Fibroblast of upper back skin (primary cell): ENCODE measurements around the gene RDH13.
"Not testable (repeated sequence)": the region's sequence is repeated elsewhere in the genome, so short reads cannot be mapped to it uniquely, and the experiment has no call there.

ENCODE experiments used
- DNase-seq: peaks from one replicate; pipeline ENCODE4 v3.0.0-alpha.2; 2013

The RDH13 gene

DNA sequence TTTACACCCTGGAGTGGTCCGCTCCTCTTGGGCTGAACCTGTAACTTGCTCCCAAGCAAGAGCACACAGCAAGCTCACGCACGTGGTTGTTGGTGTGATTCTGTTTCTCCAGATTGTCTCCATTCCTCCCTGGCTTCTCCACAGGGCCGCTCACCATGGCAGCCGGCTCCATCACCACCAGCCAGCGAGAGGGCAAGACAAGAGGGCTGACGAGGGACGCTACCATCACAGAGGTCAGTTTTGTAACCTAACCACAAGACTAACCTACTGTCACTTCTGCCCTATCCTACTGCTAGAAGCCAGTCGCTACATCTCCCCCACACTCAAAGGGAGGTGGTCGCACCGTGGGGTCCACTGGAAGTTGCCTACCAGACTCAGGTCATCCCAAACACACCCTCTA is 20.3 kb downstream of the RDH13 start:
- no peak for DNase-seq

DNA sequence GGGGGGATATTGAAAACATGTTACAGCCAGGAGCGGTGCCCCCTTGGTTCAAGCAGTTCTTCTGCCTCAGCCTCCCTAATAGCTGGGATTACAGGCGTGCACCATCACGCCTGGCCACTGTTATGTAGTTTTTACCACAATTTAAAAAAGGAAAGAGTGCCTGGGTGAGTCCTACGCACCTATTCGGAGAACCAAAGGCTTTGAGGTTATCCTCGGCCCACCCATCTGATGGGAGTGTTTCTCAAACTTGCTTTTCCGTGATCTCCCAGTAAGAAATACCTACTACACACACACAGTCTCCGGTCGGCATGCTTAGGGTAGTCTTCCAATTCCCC is 20.6 kb downstream of the RDH13 start:
- no peak for DNase-seq

DNA sequence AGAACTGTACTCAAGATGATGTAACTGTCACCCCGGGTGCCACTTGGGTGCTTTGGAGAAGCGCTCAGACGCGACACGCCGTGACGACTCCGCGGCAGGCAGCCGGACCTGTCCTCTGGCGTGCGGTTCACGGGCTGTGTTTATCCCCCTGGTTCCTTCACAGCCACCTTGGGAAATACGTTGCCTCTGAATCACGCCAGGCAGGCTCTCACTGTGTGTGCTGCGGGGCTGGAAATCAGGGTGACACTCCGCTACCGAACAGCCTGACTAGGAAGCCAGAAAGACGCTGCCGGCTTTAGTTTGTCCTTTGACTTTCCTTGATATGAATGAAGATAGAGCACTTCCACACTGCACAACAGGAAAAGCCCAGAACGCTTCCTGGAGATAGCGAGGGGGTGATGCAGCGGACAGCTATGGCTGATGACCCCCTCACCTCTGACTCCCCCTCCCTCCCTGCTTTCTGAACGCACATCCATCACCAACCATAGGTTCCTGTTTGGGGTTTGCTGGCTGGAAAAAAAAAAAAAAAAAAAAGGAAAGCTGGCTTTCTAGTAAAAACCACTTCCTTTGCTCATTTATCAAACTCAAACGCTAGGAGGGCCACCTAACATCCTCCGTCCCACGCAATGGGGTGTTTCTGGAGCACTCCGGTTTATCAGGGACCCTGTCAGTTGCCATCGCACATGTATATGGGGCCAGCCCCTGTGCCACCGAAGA is 21.2 kb downstream of the RDH13 start:
- DNase-seq = no peak

DNA sequence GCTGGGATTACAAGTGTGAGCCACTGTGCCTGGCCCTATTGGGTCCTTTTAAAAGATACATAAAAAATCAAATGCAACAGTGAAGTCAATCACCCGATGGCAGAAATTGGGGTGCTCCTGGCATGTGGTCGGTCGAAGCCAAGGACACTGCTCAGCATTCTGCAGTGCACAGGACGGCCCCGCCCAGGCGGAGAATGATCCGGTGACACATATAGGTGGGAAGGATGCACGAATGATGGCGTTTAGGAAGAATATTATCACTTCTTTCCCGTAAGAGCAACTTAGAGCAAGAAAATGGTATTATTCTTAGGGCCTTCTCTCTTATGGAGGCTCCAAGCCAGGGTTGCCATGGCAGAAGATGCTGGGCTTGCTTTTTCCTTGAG is 21.7 kb downstream of the RDH13 start:
- DNase-seq = no peak

DNA sequence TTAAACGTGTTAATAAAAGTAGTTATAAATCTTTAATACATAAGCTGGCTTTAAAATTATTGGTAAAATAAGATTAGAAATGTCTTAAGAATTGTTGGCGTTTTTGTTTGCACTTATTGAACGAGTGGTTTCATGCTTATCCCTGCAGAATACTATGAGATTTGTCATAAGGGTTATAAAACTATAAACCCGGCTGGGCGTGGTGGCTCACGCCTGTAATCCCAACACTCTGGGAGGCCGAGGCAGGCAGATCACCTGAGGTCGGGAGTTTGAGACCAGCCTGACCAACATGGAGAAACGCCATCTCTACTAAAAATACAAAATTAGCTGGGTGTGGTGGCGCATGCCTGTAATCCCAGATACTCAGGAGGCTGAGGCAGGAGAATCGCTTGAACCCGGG is 22.3 kb downstream of the RDH13 start:
- DNase-seq = not testable (repeated sequence)

DNA sequence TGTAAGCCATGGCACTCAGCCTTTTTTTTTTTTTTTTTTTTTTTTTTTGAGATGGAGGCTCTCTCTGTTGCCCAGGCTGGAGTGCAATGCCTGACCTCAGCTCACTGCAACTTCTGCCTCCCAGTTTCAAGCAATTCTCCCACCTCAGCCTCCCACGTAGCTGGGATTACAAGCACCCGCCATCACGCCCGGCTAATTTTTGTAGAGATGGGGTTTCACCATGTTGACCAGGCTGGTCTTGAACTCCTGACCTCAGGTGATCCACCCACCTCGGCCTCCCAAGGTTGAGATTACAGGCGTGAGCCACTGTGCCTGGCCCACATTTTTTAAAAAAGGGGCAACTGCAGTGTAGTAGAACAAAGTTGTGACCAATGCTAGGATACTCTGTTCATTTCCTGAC is 25.3 kb downstream of the RDH13 start:
- not testable (repeated sequence) for DNase-seq

DNA sequence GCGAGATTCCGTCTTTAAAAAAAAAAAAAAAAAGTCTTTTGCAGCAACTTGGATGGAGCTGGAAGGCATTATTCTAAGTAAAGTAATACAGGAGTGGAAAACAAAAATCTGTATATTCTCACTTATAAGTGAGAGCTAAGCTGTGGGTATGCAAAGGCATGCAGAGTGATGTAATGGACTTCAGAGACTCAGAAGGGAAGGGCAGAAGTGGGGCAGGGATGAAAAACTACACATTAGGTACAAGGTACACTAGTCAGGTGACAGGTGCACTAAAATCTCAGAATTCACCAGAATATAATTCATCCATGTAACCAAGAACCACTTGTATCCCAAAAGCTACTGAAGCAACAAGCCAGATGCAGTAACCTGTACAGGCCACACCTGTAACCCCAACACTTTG is 26.9 kb downstream of the RDH13 start:
- no peak for DNase-seq

DNA sequence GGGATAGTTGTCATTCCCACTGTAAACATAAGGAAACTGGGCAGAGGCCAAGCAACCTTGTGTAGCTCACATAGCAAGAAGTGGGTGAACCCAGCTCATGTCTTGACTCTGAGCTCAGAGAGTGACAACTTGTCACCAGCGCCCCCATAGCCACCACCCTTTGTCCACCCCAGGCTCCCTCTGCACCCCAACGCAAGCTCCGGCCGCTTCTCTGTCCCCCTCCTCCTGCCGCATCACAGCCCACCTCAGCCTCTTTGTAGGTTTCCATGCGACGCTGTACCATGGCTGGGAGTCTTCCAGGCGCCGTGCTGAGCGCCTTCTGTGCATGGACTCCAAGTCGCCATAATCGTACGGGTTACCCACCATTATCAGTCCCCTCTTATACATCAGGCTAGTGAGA is 28.2 kb downstream of the RDH13 start:
- DNase-seq = no peak

DNA sequence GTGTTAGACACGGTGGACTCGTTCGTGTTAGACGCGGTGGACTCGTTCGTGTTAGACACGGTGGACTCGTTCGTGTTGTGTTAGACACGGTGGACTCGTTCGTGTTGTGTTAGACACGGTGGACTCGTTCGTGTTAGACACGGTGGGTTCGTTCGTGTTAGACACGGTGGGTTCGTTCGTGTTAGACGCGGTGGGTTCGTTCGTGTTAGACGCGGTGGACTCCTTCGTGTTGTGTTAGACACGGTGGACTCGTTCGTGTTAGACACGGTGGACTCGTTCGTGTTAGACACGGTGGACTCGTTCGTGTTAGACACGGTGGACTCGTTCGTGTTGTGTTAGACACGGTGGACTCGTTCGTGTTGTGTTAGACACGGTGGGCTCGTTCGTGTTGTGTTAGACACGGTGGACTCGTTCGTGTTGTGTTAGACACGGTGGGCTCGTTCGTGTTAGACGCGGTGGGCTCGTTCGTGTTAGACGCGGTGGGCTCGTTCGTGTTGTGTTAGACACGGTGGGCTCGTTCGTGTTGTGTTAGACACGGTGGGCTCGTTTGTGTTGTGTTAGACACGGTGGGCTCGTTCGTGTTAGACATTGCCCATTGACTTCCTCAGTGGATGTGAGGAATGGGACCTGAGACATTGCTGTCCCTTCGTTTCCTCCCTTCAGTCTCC is 29.8 kb downstream of the RDH13 start:
- DNase-seq = not testable (repeated sequence)

DNA sequence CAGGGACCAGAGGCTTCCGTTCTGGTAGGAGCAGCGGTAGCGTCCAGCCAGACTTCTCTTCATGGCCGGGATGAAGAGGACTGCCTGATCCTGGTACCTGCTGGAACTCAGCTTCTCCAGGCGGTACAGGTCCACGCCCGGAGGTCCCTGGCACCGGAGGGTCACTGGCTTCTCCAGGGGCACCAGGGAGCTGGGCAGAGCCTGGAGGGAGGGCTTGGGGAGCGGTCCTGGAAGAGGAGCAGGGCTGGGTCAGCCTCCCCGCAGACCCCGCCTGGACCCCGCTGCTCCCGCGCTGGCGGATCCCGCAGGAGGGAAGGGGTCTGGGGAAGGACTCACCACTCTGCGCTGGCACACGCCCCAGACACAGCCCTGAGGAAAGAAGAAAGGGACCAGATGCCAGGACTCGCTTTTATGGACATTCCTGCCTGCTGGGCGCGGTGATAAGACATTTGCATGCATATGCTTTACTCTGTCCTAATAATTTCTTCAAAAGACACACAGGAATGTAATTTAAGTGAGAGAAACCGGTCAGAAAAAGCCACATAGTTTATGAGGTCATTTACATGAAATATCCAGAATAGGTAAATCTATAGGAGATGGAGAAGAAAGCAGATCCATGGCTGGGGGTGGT is 30.7 kb downstream of the RDH13 start:
- no peak for DNase-seq

DNA sequence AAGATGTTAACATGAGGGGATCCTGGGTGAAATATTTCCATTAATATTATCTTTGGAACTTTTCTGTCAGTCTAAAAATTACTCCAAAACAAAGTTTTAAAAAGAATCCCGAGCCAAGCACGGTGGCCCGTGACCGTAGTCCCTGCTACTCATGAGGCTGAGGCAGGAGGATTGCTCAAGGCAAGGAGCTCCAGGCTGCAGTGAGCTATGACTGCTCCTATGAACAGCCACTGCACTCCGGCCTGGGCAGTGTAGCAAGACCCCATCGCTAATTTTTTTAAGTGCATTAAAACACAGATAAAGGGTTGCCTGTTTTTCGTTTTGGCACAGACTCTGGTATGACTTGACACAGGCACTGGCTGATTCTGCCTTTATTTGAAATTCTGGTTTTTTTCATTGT is 31.8 kb downstream of the RDH13 start:
- no peak for DNase-seq

DNA sequence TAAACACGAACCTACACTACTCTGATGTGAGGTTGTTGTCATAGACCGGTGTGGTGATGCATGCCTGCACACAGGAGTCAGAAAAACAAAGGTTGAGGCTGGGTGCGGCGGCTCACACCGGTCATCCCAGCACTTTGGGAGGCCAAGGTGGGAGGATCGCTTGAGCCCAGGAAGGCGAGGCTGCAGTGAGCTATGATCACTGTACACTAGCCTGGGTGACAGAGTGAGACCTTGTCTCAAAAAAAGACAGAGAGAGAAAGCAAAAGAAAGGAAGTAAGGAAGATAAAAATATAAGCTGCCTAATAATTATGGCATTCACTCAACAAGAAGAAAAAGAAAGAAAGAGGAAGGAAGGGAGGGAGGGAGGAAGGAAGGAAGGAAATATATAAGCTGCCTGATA is 34.2 kb downstream of the RDH13 start:
- DNase-seq = no peak

DNA sequence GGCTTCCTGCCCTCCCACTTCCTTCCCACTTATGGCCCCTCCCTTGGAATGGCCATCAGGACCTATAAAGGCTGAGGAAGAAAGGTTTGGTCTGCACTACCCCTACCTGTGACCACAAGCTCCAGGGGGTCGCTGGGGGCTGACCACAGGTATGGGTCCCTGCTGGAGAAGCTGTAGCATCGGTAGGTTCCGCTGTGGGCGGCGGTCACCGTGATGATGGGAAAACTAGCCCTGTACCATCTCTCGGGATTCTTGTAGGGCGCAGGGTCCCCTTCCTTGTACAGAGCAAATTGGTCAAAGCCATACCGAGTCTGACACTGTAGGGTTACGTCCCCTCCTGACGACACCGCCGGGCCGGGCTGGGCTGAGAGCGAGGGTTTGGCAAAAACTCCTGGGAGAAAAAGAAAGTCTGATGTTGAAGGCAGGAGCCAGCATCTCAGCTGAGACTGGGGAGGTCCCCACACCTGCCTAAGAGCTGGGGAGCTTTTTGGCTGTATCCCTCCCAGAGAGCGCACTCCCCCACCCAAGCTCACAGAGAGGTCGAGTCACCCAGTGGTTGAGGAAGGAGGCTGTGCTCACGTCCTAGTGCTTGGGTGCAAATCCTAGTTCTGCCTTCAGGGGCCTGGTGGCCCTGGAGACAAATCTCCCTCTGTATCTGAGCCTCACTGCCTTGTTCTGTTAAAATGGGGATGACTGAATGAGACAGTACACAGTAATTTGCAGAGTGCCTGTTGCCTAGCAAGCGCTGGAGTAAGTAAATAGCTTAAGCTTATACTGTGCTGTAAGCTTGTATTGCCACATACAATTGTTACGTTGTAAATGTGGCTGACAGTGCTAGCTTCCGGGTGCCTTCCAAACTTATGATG is 35.2 kb downstream of the RDH13 start:
- DNase-seq = no peak

DNA sequence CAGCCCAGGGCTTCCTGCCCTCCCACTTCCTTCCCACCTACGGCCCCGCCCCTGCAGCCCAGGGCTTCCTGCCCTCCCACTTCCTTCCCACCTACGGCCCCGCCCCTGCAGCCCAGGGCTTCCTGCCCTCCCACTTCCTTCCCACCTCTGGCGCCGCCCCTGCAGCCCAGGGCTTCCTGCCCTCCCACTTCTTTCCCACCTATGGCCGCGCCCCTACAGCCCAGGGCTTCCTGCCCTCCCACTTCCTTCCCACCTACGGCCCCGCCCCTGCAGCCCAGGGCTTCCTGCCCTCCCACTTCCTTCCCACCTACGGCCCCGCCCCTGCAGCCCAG is 35.8 kb downstream of the RDH13 start:
- DNase-seq = not testable (repeated sequence)

DNA sequence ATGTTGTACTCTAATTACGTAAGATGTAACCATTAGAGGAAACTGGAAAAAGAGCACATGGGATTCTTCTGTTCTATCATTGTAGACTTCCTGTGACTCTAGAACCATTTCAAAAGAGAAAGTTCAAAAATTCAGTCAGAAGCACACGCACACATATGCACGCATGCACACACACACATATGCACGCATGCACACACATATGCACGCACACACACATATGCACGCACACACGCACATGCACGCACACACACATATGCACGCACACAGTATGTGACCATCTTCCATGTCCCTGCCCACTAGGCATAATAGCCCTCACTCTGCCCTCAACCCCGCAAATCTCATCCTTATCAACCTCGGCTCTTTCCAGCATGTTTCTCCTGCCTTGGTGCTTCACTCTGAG is 38.8 kb downstream of the RDH13 start:
- no peak for DNase-seq

DNA sequence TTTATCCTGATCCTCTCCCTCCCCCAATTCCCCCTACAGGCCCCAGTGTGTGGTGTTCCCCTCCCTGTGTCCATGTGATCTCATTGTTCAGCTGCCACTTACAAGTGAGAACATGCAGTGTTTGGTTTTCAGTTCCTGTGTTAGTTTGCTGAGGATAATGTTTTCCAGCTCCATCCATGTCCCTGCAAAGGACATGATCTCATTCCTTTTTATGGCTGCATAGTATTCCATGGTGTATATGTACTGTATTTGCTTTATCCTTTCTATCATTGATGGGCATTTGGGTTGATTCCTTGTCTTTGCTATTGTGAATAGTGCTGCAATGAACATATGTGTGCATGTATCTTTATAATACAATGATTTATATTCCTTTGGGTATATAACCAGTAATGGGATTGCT is 42.6 kb downstream of the RDH13 start:
- not testable (repeated sequence) for DNase-seq

DNA sequence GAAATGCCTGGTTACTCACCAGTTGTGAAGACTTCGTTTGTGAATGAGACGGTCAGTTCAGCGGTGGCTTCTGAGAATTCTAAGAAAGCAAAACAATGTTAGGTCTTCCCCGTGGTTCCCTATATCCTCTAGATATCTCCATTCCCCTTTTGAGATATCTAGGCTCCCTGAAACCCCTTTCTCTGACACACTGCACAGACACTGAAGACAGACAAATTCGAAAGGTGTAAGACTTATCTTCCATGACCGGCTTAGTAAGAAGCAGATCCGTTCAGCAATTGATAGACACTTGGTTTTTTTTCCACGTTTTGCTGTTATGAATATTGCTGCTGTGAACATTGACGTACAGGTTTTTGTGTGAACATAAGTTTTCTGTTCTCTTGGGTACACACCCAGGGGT is 44.3 kb downstream of the RDH13 start:
- DNase-seq = no peak

DNA sequence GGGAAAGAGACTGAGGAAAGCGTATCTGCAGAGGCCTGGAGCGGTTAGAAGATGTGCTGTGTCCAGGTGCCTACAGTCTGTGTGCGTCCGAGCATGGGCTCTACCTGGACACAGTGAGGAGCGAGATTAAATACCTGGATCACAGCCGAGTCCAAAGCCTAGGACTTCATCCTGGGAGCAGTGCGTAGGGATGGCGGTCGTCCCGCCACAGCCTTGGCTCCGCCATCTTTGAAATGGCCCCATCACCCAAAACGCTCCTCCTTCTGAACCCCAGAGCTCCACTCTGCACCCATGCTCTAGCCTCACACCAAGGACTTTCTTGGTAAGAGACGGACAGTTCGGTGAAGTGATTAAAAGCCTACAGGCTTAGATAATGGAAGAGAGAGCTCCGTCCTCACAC is 44.7 kb downstream of the RDH13 start:
- DNase-seq = no peak

DNA sequence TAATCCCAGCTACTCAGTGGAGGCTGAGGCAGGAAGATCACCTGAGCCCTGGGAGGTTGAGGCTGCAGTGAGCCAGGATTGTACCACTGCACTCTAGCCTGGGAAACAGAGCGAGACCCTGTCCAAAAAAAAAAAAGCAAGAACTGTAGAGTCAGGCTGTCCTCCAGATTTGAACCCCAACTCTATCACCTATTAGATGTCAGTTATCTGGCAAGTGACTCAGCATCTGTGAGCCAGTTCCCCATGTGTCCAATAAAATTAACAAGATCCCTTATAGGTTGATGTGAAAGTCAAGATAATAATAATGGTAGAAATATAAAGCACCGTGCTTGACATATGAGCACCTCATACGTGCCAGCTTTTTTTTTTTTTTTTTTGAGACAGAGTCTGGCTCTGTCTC is 46.9 kb downstream of the RDH13 start:
- no peak for DNase-seq

DNA sequence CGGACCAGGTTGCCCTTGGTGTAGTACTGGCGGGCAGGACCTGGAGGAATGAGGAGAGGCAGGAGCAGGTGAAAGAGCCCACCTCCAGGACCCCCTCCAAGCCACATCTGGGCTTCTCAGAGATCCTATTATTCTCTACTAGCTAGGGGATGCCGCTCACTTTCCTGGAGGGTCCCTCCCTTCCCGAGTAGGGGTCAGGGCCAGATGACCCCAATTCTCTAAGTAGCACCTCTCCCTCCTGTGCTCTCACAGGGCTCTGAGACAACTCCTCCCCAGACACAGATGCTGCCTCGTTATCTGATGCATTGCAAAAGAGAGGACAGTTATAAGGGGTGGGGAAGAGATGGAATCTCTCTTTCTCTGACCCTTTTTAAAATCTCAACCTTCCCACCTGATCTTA is 47.8 kb downstream of the RDH13 start:
- DNase-seq = no peak

DNA sequence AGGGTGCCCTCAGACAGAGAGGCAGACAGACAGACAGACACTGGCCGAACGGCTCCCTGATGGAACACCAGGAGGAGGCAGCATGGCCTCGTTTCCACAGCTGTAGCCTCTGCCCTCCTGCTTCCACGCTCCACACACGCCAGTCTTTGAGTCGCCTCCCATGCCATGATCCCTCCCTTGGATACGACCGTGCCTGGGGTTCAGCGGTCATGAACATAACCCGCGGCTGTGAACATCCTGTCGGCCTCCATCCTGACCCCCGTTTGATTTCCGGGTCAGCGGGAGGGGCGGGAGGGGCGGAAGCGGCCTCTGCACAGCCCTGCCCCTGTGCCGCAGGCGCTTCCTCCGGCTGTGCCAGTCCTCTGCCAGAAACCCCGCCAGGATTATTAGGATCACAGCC is 48.2 kb downstream of the RDH13 start:
- no peak for DNase-seq

DNA sequence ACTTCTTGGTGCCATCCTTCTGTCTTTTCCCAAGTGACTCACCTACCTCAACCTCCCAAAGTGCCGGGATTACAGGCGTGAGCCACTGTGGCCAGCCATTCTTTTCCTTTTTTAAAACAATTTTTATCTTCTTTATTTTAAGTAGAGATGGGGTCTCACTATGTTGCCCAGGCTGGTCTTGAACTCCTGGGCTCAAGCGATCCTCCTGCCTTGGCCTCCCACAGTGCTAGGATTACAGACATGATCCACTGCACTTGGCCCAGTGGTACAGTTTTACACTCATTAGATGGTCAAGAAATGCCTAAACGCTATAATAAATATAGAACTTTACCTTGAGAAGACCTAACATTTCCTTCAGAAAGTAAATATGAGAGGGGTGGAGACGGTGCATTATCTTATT is 49.4 kb downstream of the RDH13 start:
- no peak for DNase-seq

DNA sequence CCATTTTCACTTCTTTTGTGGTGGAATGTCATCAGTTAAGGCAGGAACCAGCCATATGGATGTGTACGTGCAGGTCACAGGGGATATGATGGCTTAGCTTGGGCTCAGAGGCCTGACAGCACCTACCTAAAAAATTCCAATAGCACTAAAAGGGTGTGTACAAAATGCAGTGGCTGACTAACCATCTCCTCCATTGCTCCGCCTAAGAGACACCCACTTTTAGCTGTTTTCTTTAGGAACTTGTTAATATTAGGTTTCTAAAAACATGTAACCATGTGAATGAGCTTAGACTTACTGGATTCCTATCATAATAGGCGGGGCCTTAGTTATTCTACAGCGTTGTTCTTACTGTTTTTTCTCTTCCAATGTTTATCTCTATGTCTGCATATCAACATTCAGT is 50.6 kb downstream of the RDH13 start:
- no peak for DNase-seq

DNA sequence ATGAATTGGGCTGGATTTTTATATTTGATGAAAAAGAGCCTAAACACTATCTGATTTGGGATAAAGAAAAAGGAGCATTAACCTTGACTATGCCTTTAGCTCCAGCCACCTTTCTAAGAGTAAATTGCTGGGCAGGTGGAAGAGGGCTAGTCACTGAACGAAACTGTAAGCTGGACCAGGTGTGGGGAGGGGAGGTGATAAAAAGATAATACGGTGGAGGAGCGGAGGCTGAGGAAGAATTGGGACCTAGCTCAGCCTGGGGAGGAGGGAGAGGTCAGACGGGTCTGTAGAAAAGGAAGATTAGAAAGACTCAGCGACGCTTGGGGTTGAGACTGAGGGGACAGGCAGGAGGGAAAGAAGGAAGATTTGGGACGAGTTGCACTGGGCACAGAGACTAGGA is 52.4 kb downstream of the RDH13 start:
- DNase-seq = not testable (repeated sequence)
